Gastroesophageal sphincter (tissue), 3 donors: Measurements from ENCODE around the gene EXO5.

Source experiments
- POLR2AphosphoS5 ChIP-seq: sonication (generic); formaldehyde crosslinking; IDR thresholded peaks from one replicate; pipeline ENCODE4 v1.6.1; 2017; ENCODE audit warnings: antibody characterized with exemption
- TF ChIP-seq, protein P1 (sequence below), 4 experiments: fragments of 200-600 bp in 2 of 4; fragments of 450-650 bp in 2 of 4; sonication (generic) in 1 of 4; IDR thresholded peaks; one replicate each; pipeline ENCODE4 v1.5.1; 2017 to 2019; ENCODE audit warnings: antibody characterized with exemption in 4 of 4, mild to moderate bottlenecking in 2 of 4, moderate library complexity in 2 of 4

DNA sequence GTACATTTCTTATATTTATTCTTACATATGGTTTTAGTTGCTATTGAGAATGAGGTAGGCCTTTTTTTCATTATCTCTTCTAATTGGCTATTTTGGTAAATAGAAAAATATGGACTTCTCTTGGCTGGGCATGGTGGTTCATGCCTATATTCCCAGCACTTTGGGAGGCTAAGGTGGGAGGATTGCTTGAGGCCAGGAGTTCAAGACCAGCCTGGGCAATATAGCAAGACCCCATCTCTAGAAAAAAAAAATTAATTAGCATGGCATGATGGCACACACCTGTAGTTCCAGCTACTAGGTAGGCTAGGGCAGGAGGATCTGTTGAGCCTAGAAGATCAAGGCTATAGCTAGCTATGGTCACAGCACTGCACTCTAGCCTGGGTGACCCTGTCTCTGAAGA lies 26.0 kb downstream of the EXO5 start:
- TF ChIP-seq POLR2AphosphoS5 = no peak
- TF ChIP-seq, protein P1, sequence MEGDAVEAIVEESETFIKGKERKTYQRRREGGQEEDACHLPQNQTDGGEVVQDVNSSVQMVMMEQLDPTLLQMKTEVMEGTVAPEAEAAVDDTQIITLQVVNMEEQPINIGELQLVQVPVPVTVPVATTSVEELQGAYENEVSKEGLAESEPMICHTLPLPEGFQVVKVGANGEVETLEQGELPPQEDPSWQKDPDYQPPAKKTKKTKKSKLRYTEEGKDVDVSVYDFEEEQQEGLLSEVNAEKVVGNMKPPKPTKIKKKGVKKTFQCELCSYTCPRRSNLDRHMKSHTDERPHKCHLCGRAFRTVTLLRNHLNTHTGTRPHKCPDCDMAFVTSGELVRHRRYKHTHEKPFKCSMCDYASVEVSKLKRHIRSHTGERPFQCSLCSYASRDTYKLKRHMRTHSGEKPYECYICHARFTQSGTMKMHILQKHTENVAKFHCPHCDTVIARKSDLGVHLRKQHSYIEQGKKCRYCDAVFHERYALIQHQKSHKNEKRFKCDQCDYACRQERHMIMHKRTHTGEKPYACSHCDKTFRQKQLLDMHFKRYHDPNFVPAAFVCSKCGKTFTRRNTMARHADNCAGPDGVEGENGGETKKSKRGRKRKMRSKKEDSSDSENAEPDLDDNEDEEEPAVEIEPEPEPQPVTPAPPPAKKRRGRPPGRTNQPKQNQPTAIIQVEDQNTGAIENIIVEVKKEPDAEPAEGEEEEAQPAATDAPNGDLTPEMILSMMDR (IDR thresholded peaks at IDR 0.05) = no peak
